Activated CD8-positive, alpha-beta memory T cell treated with anti-CD3 and anti-CD28 coated beads, Interleukin-2, amount 50 U/mL, for 1 hour (primary cell): Measurements from ENCODE around the gene LRR1.
"Not testable (repeated sequence)": the region's sequence is repeated elsewhere in the genome, so short reads cannot be mapped to it uniquely, and the experiment has no call there.

Source experiments
- DNase-seq: peaks from one replicate; pipeline ENCODE4 v3.0.0-alpha.2; 2020; ENCODE audit errors: extremely low read depth

LRR1 gene, protein sequence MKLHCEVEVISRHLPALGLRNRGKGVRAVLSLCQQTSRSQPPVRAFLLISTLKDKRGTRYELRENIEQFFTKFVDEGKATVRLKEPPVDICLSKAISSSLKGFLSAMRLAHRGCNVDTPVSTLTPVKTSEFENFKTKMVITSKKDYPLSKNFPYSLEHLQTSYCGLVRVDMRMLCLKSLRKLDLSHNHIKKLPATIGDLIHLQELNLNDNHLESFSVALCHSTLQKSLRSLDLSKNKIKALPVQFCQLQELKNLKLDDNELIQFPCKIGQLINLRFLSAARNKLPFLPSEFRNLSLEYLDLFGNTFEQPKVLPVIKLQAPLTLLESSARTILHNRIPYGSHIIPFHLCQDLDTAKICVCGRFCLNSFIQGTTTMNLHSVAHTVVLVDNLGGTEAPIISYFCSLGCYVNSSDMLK

GRCh38 chr14:49598485-49599300 lies at the start of gene LRR1:
LRR1 (plus strand) TSS chr14:49598940; CDS start chr14:49599021, 81 bp downstream.
- DNase-seq = no peak

GRCh38 chr14:49549446-49549845 lies 49.3 kb upstream of the LRR1 start:
- DNase-seq = no peak

DNA sequence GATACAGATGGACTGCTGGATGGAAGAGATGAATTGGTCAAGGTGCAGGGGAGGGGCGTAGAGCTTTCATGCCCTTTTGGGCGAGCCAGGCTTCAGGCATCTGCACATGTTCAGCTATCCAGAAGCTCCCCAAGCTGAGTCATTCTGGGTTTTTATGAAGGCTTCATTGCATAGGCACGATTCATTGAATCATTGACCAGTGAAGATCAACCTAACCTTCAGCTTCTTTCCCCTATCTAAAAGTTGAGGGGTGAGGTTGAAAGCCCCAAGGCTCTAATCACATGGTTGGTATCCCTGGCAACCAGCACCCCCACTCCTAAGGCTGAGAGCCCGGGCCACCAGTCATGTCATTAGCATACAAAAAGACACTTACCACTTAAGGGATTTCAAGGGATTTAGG lies 48.9 kb upstream of the LRR1 start:
- DNase-seq = no peak

- no peak for DNase-seq
These were observed 48.2 kb upstream of the LRR1 start for GRCh38 chr14:49550286-49551184.

GRCh38 chr14:49551569-49551968 lies 47.2 kb upstream of the LRR1 start:
- no peak for DNase-seq

GRCh38 chr14:49553106-49553505 lies 45.6 kb upstream of the LRR1 start:
- no peak for DNase-seq

- no peak for DNase-seq
These were observed 44.8 kb upstream of the LRR1 start for GRCh38 chr14:49553892-49554291.

GRCh38 chr14:49559979-49560768 lies 38.6 kb upstream of the LRR1 start:
- no peak for DNase-seq

- no peak for DNase-seq
These were observed 32.0 kb upstream of the LRR1 start for GRCh38 chr14:49566714-49567113.

DNA sequence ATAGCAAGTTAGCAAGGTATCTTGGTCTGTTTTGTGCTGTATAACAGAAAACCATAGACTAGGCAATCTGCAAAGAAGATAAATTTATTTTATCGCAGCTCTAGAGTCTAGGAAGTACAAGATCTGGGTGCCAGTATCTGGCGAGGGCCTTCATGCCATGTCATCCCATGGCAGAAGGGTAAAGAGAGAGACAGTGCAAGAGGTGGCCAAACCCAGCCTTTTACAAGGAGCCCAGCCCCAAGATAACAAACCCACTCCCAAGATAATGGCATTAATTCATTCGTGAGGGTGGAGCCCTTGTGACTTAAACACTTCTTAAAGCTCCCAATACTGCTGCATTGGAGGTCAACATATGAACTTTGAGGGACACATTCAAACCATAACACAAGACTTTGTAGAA lies 29.5 kb upstream of the LRR1 start:
- no peak for DNase-seq

DNA sequence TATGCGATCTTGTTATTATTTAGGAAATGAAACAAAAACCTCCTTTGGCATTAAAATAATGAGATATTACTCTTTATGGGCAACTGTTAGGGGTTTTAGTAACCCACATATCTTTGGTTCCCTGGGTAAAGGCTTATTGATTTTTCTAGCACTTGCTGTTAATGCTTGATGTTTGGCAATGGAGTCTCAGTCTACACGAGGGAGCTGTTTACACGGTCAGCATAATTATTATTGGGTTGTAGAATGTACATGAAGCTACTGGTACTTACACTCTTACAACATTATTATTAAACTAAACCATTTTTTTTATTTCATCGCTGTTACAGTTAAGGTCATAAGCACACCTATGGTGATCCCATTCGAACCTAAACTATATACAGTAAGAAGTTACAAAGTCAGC lies 24.7 kb upstream of the LRR1 start:
- no peak for DNase-seq

DNA sequence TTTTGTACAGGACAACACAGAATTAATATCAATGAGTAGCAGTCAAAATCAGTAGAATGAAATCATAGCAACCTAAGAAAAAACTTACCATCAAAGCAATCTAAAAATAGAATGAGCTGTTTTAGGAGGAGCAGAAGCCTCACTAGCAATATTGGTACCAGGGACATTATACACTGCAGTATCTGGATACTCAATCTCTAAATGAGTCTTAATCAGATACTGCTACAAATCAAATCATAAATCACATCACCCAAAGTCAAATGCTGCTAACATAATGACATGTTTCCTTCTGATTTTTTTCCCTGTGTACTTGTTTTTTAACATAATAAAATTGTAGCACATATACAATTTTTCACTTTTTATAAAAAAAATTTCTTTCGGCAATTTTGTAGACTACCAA lies 20.6 kb upstream of the LRR1 start:
- no peak for DNase-seq

GRCh38 chr14:49579841-49580240 lies 18.9 kb upstream of the LRR1 start:
- DNase-seq = no peak

DNA sequence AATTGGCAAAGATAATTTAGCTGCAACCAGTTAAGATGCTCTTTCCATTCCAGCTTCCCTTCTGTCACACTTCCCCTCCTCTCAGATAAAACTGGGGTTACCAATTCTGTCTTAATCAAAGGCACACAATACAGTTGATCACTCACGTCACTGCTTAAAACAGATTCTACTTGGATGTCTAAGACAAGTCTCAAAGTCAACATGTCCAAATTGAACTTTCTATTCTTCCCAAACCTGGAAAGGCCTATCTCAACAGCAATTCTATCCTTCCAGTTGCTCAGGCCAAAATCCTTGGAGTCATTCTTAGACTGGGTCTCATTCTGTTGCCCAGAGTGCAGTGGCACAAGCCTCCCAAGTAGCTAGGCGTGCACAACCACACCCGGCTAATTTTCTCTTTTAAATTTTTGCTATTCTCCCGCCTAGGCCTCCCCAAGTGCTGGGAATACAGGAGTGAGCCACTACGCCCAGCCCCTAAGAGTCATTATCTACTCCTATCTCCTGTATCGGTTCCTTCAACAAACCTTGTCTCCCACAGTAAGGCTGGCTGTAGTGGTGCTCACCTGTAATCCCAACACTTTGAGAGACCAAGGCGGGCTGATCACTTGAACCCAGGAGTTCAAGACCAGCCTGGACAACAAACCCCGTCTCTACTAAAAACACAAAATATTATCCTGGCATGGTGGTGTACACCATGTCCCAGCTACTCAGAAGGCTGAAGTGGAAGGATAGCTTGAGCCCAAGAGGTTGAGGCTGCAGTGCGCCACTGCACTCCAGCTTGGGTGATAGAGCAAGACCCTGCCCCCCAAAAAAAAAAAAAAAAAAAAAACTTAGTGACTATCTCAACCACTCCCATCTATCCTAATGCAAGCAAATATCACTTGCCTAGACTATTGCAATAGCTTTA lies 17.3 kb upstream of the LRR1 start:
- DNase-seq = no peak

- no peak for DNase-seq
These were observed 16.4 kb upstream of the LRR1 start for GRCh38 chr14:49582113-49582977.

GRCh38 chr14:49583629-49584028 lies 15.1 kb upstream of the LRR1 start:
- no peak for DNase-seq

DNA sequence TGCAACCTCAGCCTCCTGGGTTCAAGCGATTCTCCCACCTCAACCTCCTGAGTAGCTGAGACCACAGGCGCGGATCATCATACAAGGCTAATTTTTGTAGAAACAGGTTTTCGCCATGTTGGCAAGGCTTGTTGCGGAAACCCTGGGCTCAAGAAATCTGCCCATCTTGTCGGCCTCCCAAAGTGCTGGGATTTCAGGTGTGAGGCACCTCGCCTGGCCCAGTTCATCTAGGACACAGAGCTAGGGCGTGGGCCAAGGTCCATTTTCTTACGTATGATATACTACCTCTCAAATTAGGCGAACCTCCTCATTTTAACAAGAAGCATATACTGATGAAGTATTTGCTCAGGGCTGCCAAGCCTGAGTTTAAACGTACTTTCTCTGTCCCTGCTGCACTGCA lies 14.7 kb upstream of the LRR1 start:
- DNase-seq = no peak

GRCh38 chr14:49584981-49585640 lies 13.6 kb upstream of the LRR1 start:
- not testable (repeated sequence) for DNase-seq
